SK-MEL-5 (cell line): Measurements from ENCODE around the gene TBC1D10A. TPM values are rescaled to one million over a fixed set of nuclear protein-coding genes. Genes with fewer than 3 reads are reported as not detected.

ENCODE experiments used
- DNase-seq: peaks from one replicate; pipeline ENCODE4 v3.0.0-alpha.2; 2016; ENCODE audit warnings: low read depth, low spot score
- in situ Hi-C: cut with HindIII; loops from 2 replicates; pipeline ENCODE4 v1.10.0; 2016; ENCODE audit warnings: low sequenced_read_pairs, high pct_unique_total_duplicates, low pct_unique_long_range_greater_than_20kb
- total RNA-seq: library from RNA; depleted of rRNA; stranded (reverse); fragments of >200 nt; shearing (Covaris generic); gene quantifications from 2 replicates; pipeline ENCODE4 v1.2.3, GENCODE V29; 2014

Gene TBC1D10A
- total RNA-seq, 1 experiment from 2014 or later, result 38.2 TPM

DNA sequence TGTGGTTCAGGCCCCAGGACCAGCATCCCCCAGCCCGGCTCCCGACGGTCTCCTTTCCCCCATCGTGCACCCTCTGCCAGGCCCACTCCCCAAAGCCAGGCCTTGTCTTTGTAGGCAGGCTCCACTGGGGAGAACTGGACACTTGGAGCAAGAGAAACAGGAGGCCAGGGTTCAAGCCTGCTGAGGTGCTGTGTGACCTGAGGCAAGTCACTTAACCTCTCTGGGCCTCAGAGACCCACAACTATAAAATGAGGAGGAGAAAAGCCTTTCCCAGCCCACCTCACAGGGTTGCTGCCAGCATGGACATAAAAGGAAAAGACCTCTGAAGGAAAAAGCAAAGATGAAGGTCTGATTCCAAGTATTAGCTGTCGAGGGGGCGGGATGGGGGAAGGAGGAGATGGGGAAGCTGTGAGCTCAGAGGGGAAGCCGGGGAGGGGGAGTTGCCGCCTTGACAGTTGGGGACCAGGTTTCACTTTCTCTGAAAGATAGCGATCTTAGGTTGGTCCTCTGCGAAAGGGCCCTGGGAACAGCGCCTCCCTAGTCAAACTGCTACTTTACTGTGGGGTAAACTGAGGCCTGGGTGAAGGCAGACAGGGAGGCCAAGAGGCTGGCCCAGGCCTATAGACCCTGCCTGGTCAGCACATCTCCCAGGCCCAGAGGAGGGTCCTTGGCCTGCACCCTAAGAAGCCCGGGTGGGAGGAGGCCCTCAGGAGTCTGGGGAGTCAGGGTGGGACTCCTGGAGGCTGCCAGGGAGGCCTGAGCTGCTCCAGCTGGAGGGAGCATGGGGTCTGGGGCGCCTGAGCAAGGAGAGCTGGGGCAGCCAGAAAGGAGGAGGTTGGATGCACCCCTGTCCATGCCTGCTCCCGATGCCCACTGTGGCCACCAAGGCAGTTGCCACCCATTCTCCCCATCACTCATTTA, 59.1 kb downstream of the TBC1D10A start:
- in situ Hi-C loops, result no loop called here

DNA sequence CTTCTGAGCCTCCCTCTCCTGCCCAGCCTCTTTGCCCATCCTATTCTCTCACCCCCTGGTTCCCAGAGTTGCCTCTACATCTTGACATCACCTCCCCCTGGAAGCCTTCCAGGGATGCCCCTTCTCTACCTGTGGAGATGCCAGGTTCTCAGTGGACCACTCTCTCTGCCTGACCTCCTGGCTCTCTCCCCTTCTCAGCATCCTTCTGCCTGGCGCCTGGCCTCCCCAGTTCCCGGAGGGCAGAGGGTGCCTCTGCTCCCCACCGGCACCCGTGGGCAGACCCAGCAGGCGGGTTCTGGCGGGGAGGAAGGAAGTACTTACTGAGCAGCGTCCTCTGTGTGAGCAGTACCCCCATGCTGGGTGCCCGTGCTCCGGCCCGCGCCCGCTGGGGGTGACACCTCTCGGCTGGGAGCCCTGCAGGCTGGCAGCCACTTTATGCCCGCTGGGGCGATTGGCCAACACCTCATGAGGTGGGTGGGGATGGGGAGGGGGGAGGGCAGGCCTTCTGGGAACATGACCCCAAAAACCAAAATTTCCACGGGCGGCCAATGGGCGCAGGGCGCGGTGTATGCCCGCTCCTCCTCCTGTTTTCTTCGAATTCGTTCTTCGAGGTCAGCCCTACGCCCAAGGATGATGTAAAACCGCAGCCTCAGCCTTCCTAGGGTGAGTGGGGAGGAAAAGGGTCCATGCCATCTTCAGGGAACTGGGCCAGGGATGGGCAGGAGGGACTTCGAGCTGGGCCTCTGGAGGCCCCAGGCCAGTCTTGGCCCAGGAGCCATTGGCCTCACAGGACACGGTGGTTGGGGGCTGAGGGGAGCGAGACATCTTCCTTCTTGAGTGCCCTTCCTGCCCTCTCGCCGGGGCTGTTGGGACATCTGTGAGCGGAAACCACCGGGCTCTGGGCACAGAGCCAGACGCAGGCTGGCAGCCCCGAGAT, 60.0 kb downstream of the TBC1D10A start, which contains the start of gene OSM:
OSM (minus strand) TSS at position 407 of the 937 bp plus-strand sequence; CDS start at position 355, 52 bp downstream.
- DNase-seq, result no peak
- in situ Hi-C loops, result no loop called here

More for the DNA sequence above, 59.1 kb downstream of the TBC1D10A start:
- no peak for DNase-seq

DNA sequence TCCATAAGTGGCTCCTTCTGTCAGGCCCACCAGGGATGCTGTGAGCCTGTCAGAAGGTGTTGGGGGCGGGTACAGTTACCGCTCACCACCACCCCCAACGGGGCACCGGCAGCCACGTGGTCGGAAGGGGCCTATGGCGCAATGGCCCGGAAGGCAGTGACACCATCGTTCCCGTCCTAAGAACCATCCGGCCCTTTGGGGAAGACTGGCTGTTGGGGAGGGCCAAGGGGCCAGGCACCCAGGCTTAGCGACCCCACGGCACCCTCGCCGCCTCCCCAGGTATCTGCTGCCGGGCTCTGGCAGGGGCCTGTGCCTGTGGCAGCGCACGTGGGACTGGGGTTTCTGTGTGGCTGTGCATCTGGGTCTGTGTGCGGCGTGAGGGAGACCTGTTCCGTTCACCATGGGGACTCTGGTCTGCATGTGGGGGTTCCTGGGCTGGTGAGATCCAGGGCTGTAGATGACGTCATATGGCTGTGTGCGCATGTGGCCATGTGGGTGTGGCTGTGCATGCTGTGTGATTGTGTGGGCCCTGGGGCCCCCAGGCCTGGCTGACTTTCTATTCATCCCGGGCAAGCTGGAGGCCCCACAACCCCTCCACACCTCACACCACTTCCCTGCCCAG, 60.8 kb downstream of the TBC1D10A start:
- in situ Hi-C loops, result no loop called here
- no peak for DNase-seq

DNA sequence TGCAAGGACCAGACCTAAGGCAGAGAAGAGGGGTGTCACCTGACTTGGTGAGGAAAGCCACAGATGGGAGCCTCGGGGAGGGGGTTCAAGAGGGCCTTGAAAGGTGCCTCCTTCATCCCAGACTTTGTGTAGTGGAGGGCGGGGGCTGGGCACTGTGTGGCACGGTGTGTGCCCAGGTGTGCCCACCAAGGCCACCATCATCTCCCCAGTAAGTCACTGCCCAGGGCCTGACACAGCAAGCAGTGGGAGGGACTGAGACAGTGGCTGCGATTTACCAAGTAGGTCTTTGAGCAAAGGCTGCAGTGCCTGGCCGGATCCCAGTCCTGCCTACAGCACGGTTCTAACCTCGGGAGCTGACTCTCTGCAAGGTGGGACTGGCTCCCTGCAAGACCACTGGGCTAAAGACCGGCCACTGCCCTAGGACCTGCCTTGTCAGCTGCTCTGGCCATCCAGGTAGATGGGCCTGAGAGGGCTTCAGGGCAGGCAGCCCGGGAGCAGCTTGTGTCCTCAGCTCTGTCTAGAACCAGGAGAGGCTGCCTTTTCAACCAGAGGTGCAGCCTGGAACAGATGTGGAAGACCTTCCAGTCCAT, 61.5 kb downstream of the TBC1D10A start:
- DNase-seq, result no peak
- in situ Hi-C loops, result no loop called here

DNA sequence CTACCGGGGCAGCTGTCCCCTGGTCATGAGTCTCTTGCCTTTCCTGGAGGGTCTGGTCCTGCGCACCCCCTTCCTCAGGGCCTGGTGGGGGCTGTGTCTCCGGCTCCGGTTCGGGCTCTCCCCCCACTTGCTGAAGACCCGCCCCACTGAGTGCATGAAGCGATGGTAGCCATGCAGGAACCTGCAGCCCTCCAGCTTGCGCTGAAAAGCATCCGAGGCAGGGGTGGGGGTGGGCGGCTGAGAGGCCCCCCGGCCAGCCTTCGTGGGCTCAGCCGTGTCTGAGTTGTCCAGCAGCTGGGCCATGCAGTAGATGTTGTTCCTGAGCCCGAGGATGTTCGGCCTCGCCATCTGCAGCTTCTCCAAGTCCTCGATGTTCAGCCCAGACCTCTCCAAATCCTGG, 62.9 kb downstream of the TBC1D10A start:
- DNase-seq, result no peak
- in situ Hi-C loops, result no loop called here

DNA sequence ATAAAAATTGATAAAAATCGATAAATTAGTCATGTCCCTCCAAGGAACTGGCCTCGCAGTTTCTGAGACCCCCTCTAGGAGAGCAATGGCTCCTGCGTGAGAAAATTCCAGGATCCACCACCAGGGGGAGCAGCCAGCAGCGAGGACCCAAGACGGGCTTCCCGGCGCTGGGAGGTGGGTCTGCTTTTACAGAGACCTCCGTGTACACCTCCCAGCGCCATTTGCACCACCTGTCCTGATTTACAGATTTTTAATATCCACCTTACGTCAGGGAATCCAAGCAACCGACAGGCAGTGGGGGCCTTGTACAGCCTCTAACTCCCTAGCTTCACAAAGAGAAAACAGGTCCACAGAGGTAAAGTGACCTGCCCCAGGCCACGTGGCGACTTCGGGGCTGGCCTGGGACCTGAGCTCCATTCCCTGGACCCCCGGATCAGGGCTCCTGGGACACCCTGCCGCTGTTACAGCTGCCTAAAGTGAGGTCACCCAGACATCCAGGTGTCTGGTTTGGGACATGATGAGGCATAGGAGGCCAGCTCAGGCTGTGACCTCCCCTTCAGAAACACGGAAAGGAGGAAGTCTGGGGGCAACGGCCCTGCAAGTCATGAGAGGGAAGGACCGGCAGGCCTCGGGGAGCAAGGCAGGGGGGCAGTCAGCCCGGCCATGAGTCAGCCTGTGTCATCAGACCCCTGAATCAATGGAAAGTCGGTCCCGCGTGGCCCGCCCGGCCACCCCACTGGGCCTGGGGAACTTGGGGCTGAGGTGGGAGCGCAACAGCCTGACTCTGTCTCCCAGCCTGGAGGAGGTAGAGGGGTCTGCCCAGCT, 63.6 kb downstream of the TBC1D10A start:
- in situ Hi-C loops, result no loop called here
- DNase-seq, result peak; percentile 75

DNA sequence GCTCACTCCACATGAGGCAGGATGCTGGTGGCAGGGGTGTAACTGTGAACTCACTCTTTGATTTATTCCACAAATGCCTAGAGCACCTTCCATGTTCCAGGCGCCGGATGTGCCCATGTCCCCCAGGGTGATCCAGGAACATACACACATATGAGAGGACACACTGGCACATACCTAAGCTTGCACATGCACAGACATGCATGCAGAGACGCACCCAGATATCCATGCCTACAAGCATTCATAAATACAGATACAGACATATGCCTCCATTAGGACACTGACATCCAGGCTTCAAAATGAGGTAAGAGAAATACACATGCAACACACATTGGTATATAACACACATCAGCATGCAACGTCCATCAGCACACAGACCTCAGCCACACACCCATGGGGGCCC, 64.6 kb downstream of the TBC1D10A start:
- no peak for DNase-seq
- in situ Hi-C loops, result no loop called here

DNA sequence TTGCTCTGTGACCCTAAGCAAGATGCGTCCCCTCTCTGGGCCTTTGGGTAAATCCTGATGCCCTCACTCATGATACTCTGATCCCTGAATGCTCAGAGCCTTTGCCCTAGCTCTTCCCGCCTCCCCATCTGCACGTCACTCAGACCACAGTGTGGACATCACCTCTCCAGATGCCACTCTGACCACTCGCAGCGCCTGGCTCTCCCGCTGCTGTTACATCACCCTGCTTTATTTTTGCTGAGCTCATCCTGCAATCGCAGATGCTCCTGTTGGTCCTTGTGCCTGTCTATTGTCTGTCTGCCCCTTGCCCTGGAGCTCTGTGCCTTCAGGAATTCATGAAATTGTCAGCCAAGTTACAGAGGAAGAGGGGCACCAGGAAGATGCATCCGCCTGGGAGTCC, 65.6 kb downstream of the TBC1D10A start:
- in situ Hi-C loops, result no loop called here
- DNase-seq, result no peak

DNA sequence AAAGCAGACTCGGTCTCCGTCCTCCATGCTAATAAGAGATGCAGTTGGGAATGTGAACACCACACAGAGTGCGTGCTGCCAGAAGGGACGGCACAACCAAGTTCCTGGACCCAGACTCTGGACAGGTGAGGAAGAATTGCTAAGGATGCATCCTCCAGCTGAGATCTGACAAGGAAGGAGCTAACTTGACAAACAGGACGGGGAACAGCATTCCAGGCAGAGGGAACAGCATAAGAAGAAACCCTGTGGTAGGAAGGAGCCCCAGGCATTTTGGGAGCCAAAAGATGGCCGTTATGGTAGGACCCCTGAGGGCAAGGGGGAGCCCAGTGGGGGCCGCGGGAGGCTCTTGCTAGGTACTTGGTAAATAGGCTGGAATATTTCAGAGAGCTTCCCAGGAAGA, 66.1 kb downstream of the TBC1D10A start:
- in situ Hi-C loops, result no loop called here
- DNase-seq, result no peak

DNA sequence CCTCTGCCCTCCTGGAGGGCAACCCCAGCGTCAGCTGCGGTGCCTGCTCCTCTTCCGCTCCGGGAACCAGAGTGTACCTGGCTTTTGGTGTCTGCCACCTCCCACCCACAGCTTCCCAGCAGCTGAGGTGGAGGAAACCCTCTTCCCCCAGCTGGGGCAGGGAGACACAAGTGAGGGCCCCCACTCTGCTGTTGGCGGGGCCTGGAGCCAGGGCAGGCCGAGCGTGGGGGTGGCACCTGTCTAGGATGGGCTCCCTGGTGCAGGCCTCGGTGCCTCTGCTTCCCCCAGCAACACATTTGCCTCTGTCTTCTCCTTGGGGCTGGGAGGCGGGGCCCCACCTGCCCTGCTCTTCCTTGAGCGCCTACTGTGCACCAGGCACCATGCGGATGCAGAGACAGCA, 66.5 kb downstream of the TBC1D10A start:
- no peak for DNase-seq
- in situ Hi-C loops, result no loop called here

DNA sequence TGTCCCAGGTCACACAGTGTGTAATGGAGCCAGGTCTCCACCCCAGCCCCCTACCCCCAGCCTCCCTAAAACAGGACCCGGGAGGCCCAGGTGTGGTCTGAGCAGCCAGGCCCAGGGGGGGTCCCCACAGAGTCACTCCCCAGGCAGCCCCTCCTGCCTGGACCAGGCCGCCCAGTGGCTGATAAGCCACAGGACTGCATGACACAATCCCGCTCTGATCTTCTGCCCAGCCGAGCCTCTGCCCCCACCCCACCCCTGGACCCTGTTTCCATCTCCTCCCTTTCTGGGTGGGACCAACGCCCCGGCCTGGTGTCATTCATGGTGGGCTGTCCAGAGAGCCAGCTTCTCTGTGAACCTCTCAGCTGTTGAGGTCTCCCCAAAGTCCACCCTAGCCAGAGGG, 72.4 kb downstream of the TBC1D10A start:
- no peak for DNase-seq
- in situ Hi-C loops, result no loop called here

DNA sequence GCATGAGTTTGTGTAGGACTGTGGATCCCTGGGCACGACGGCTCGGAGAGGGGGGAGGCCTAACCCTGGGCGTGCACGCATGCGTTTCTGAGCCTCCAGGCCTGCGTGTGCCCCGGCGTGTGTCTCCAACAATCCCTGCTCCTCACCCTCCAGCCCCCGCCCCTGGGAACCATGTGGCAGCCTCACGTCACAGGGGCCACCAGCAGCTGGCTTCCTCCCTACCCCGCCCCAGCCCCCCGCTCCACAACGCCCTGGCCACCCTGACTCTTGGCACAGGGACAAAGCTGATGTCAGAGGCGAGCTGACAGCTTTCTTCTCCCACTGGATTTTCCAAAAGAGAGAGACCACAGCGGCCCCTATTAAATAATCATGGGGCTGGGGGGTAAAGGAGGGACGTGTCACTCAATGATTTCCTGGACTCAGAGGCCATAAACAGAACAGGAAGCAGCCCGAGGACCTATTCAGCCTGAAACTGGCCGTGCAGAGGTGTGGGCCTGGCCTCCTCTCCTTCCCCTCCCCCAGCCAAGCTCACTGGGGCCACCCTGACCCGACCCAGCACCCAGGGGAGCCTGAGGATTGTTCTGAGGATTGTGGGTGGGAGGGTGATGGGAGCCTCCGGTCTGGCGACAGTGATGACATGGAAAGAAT, 73.4 kb downstream of the TBC1D10A start:
- no peak for DNase-seq
- in situ Hi-C loops, result no loop called here

DNA sequence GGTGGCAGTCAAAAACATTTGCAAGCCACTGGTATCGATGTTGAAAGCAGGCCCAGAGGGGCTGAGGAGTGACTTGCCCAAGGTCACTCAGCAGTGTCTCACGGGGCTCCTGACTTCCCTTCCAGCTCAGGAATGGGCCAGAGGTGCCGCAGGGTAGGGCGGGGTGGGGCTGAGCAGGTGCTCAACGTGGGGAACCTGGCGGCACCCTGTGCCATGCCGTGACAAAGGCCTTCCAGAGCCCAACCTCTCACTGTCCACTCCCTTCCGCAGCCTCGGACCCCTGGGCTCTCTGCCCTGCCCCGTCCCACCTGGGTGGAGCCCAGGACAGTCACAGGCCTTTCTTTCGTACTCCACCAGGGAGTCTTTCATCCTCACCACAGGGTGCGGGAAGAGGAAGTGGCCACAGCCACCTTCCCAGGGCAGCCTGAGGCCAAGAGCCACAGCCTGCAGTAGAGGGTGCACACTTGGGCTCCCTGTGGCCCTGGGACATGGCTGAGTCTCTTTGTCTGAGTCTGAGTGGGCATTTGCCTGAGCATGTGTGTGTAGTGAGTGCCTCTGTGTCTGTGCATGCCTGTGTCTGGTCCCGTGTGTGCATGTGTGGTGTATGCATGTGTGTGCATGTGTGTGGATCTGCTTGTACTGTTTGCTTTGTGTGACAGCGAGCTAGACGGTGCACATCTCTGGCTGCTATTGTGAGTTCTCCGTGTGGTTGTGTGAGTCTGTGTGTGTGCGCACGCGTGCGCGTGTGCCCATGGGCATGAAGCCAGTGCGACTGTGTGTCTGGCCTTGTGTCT, 74.1 kb downstream of the TBC1D10A start:
- no peak for DNase-seq
- in situ Hi-C loops, result no loop called here

DNA sequence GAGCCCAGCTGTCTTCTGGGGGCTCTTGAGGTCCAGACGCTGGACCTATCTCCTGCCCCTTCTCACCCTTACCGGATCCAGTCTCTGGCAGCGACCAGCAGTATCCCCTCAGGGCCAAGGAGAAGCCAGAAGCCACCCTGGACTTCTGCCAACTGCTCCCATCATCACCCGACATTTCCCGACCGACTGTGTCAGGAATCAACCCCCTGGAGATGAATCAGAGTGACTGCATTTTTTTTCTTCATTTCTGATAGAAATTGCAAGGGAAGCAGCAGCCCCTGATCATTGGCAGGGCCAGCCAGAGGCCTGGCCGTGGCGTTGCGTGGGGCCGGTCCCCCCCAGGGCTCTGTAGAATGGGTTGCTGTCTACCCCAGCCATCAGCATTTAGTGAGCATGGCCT, 75.0 kb downstream of the TBC1D10A start:
- in situ Hi-C loops, result no loop called here
- DNase-seq, result no peak

DNA sequence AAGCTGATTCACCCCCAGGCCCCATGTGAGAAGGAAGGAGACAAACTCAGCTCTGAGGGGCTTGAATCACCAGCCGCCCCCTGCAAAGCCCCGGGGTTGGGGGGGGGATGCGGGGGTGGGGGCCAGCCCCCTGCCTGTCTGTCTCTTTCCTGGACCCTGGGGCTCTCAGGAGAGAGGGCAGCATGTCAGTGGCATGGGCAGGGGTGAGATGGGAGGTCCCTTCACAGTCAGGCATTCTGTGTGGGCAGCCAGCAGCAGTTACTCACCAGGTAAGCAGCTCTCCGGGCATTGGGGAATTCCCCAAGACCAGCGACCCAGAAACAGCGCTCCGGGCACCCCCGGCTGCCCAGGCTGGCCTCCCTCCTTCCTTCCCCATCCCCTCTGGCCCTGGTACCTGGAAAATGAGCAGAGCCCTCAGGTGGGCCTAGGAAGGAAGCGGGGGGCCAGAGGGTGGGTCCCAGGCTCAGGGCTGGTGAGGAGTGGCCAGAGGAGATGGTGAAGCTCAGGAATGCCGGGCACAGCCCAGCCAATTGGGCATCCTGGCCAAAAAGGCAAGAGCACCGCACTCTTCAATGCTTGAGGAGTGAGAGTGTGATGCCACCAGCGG, 76.0 kb downstream of the TBC1D10A start:
- no peak for DNase-seq
- in situ Hi-C loops, result no loop called here
